ENCODE data around the gene DOCK1. TPM values are rescaled to one million over a fixed set of nuclear protein-coding genes. Genes with fewer than 3 reads are reported as not detected.
A peak's percentile ranks its signal among the peaks of the same experiment; 100 is the strongest.

DOCK1 gene
- total RNA-seq, 2 donors from 2014 or later: 1.1 TPM

DNA sequence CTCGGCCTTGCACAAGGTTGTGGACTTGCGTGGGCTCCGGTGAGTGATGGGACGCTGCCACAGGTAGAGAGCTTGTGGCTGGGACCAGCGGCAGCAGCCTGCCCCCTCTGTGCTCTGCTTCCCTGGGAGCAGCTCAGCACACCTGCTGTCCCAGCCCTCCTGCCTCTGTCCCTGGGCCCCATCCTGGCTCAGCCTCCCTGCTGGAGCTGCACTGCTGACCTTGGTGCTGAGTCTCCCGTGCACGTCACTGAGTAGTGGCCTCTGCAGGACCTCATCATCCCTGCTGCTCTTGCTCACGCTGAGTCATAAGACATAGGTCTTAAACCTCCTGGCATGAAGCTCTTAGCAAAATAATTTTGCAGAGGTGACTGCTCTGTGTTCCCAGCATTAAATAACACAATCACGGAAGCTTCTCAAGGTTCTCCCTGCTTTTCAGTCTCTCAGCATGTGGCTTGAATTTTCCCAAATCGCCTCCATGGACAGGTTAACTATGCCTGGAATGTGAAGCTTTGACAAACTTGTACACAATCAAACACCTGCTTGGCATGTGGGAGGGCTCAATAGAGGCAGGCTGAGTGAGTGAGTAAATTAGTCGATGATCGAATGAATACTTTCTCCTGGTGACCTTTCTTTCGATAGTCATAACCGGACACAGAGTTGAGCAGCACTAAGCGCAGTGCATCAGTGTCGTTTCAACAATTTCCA lies 580.1 kb downstream of the DOCK1 start:
- no peak for ATAC-seq
- no peak for DNase-seq (ENCODE audit: low spot score in 2 of 2)
- no peak overlapping the region for H3K27ac Mint-ChIP-seq
- H3K9me3 Mint-ChIP-seq: peaks cover 0 to 4% of the 10 kb centered on the region in 2 donors
- no peaks in the 10 kb centered on the region for H3K36me3 Mint-ChIP-seq

DNA sequence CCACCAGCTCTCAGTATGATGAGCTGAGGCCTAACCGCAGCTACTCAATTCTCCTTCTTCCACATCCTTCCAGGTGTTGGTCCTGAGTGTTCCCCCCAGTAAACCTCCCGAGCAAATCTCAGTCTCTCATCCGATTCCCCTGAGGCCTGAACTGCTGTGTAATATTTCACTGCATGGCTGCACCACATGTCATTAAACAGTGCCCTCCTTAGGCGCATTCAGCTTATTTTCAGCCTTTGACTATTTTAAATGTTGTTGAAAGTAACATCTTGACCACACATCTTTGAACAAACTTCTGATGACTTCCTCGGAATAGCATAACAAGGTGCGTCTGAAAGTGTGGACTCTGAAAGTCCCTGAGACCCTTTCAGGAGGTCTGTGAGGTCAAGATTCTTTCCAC lies 581.1 kb downstream of the DOCK1 start:
- no peak for ATAC-seq
- peak overlapping the region in 1 of 2 donors; percentile 2 for H3K27ac Mint-ChIP-seq
- peaks cover 0 to 4% of the 10 kb centered on the region in 2 donors for H3K9me3 Mint-ChIP-seq
- no peak for DNase-seq (ENCODE audit: low spot score in 2 of 2)
- H3K36me3 Mint-ChIP-seq: no peaks in the 10 kb centered on the region

DNA sequence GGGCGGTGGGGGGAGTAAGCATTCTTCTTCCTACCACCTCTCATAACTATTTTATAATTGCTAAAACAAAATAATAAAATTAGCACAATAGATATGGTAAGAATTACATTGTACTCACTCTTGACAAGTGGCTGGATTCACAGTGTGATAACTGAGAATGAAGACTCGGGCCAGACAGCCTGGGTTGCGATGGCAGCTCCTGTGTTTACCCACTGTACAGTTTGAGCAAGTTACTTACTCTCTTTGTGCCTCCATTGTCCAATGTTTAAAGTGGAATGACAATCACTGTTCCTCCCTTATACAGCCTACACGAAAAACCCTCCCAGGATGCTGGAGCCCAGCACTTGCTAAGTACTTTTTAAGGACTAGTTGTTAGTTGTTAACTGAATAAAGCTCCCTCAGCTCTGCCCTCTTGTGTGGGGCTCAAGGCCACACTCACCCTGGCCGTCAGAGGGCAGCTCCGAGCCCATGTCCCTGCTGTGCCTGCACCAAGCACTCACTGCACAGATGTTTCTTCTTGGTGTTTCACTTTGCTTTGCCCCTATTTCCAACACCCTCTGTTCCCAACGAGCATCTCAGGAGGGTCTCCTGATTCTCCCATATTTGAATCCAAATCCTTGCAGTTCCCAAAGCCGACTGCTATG lies 587.5 kb downstream of the DOCK1 start:
- Mint-ChIP-seq H3K27ac (no peak overlapping the region), H3K36me3 (no peaks in the 10 kb centered on the region), H3K9me3 (no peaks in the 10 kb centered on the region)
- DNase-seq (ENCODE audit: low spot score in 2 of 2): no peak
- ATAC-seq: no peak

DNA sequence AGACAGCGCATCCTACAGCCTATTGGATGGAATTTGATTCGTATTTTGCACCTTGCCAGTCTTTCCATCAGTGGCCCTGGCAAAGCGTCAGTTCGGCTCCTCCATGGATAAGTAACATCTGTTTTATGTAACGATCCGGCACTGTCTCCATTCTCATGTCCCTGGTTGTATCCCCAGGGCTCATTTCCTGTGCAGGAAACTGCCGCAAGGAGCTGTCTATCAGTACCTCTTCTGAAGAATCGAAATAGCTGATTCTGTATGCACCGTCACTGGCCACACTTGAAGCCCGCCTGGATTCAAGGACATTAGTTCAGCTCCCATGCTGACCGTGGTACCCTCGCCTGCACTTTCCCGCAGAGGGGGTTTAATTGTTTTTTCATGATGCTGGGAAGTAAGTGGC lies 590.8 kb downstream of the DOCK1 start:
- ATAC-seq (no peak), DNase-seq (ENCODE audit: low spot score in 2 of 2) (no peak)
- Mint-ChIP-seq H3K9me3 (no peaks in the 10 kb centered on the region), H3K27ac (no peak overlapping the region), H3K36me3 (no peaks in the 10 kb centered on the region)

DNA sequence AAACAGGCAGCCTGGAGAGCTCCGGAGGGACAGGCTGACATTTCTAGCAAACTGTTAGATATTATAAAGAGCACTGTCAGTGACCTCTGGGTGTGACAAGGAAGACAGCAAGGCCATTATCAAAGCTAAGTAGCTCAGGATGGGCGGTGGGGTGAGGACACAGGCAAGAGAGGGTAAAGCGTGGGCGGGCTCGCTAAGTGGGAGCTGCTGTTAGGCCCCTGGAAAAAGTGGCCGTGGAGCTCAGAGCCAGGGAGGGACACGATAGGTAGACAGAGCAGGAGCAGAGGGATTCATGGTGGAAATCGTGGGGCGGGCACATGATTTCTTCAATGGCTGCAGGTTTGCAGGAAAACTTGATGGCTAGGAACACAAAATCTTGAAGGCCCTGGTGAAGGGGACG lies 592.5 kb downstream of the DOCK1 start:
- ATAC-seq: no peak
- no peak overlapping the region for H3K27ac Mint-ChIP-seq
- no peaks in the 10 kb centered on the region for H3K9me3 Mint-ChIP-seq
- no peak for DNase-seq (ENCODE audit: low spot score in 2 of 2)
- H3K36me3 Mint-ChIP-seq: no peaks in the 10 kb centered on the region

DNA sequence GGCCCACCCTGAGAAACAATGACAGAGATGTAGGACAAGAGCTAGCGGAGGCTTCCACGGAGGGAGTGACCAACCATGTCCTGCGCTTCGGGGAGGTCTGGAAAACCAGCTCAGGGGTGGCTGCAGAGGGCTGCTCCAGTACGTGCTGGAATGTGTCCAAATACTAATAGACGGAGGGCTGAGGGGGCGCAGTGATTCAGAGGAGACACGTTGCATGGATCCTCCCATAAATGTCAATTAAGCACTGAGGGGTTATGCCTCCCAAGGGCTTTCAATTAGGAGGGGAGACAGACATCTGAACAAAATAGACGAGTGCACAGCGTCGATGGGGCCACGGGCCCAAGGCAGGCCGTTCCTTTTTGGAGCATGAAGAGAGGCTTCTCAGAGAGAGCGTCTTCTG lies 592.9 kb downstream of the DOCK1 start:
- Mint-ChIP-seq H3K27ac (no peak overlapping the region), H3K9me3 (no peaks in the 10 kb centered on the region), H3K36me3 (no peaks in the 10 kb centered on the region)
- DNase-seq (ENCODE audit: low spot score in 2 of 2) (no peak), ATAC-seq (no peak)

DNA sequence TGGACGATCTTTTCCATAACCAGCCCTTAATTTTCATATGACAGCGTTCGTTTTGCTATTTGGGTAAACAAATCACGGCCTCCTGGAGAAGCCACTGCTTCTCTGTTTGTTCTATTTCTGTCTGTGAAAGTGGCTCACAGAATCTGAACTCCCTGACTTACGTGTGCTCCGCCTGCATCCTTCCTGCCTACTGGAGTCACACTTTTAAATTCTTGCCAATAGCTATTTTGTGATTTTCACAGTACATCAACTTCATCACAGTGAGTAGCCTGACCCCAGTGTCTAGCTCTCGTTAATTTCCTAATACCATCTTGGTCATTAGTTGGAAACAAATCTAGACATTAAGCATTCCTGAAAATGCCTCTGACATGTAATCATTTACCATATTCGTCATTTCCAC lies 594.9 kb downstream of the DOCK1 start:
- no peak for DNase-seq (ENCODE audit: low spot score in 2 of 2)

More for the DNA sequence above, 594.9 kb downstream of the DOCK1 start:
- no peak for ATAC-seq
- H3K27ac Mint-ChIP-seq: no peak overlapping the region
- H3K36me3 Mint-ChIP-seq: no peaks in the 10 kb centered on the region
- H3K9me3 Mint-ChIP-seq: no peaks in the 10 kb centered on the region

Other genes with a start within 250 kb of the DOCK1 start
- not detected for gene C10orf90, start 234.7 kb upstream of the DOCK1 start, total RNA-seq

Data from activated naive CD4-positive, alpha-beta T cell treated with anti-CD3 and anti-CD28 coated beads, Interleukin-2, amount 50 U/mL, for 72 hours (primary cell).